Activated naive CD4-positive, alpha-beta T cell treated with anti-CD3 and anti-CD28 coated beads, Interleukin-2, amount 50 U/mL, for 16 hours (primary cell): ENCODE data around the gene B2M.
"Not testable (repeated sequence)": the region's sequence is repeated elsewhere in the genome, so short reads cannot be mapped to it uniquely, and the experiment has no call there.

Source experiments
- DNase-seq: peaks from one replicate; pipeline ENCODE4 v3.0.0-alpha.2; 2020

The B2M gene

GRCh38 chr15:44711096-44711742 lies at the start of gene B2M, which contains the start of gene PATL2:
Gene B2M (plus strand): TSS chr15:44711517. CDS start chr15:44711547, 30 bp downstream.
Gene PATL2 (minus strand): TSS chr15:44711323. CDS start chr15:44676490, 34,833 bp downstream.
- peak; percentile 92 for DNase-seq

GRCh38 chr15:44661576-44661975 lies 49.7 kb upstream of the B2M start:
- DNase-seq = no peak

- peak; percentile 84 for DNase-seq
Measured at GRCh38 chr15:44662478-44663409, 48.6 kb upstream of the B2M start.

GRCh38 chr15:44663410-44664308 lies 47.7 kb upstream of the B2M start, which contains the start of gene SPG11:
Gene SPG11 (minus strand): TSS chr15:44663662. CDS start chr15:44663647, 15 bp downstream.
- DNase-seq = peak; percentile 95

- DNase-seq = no peak
Measured at GRCh38 chr15:44666210-44667038, 44.9 kb upstream of the B2M start.

GRCh38 chr15:44667039-44667360 lies 44.3 kb upstream of the B2M start:
- DNase-seq = no peak

GRCh38 chr15:44668921-44669320 lies 42.4 kb upstream of the B2M start:
- no peak for DNase-seq

GRCh38 chr15:44670087-44670950 lies 41.0 kb upstream of the B2M start:
- no peak for DNase-seq

GRCh38 chr15:44673639-44674038 lies 37.7 kb upstream of the B2M start:
- no peak for DNase-seq

- DNase-seq = no peak
Measured at GRCh38 chr15:44675911-44676310, 35.4 kb upstream of the B2M start.

GRCh38 chr15:44676676-44677075 lies 34.6 kb upstream of the B2M start:
- DNase-seq = no peak

GRCh38 chr15:44682211-44682610 lies 29.1 kb upstream of the B2M start:
- no peak for DNase-seq

- peak; percentile 60 for DNase-seq
Measured at GRCh38 chr15:44682809-44683682, 28.3 kb upstream of the B2M start.

GRCh38 chr15:44689318-44689717 lies 22.0 kb upstream of the B2M start:
- DNase-seq = not testable (repeated sequence)

GRCh38 chr15:44690245-44690644 lies 21.1 kb upstream of the B2M start:
- DNase-seq = not testable (repeated sequence)

- DNase-seq = no peak
Measured at GRCh38 chr15:44692659-44693058, 18.7 kb upstream of the B2M start.

- DNase-seq = no peak
Measured at GRCh38 chr15:44694416-44694815, 16.9 kb upstream of the B2M start.

- DNase-seq = no peak
Measured at GRCh38 chr15:44695294-44695693, 16.0 kb upstream of the B2M start.

- no peak for DNase-seq
Measured at GRCh38 chr15:44697014-44697413, 14.3 kb upstream of the B2M start.

GRCh38 chr15:44698641-44699040 lies 12.7 kb upstream of the B2M start:
- DNase-seq = no peak
